K562 (cell line): Measurements from ENCODE around the gene WDR18. TPM values are rescaled to one million over a fixed set of nuclear protein-coding genes. Genes with fewer than 3 reads are reported as not detected.

Experiments
- CBFA2T2 ChIP-seq: fragments of 450-650 bp; conservative IDR thresholded peaks from 2 replicates; pipeline ENCODE4 v1.6.1; 2017; ENCODE audit warnings: mild to moderate bottlenecking
- FOS ChIP-seq: IDR thresholded peaks from 3 replicates; pipeline ENCODE4 v1.6.1; 2011; ENCODE audit not compliant: insufficient read length; ENCODE audit errors: extremely low read depth
- GTF2E2 ChIP-seq: fragments of 200-800 bp; sonication (Bioruptor generic); IDR thresholded peaks from 2 replicates; pipeline ENCODE4 v1.6.1; 2016; ENCODE audit warnings: missing genetic modification characterization, missing compliant biosample characterization
- HCFC1 ChIP-seq: IDR thresholded peaks from 2 replicates; pipeline ENCODE4 v1.6.1; 2012; ENCODE audit warnings: low read depth, low read length, improper control_type of control experiment
- HDGF ChIP-seq: fragments of 450-650 bp; IDR thresholded peaks from 2 replicates; pipeline ENCODE4 v1.6.1; 2016
- HMGN3 ChIP-seq: IDR thresholded peaks from 2 replicates; pipeline ENCODE4 v1.6.1; 2011; ENCODE audit warnings: borderline replicate concordance, low read depth, mild to moderate bottlenecking, mixed read lengths, low read length; ENCODE audit not compliant: insufficient read length; ENCODE audit errors: extremely low read depth
- MAZ ChIP-seq, 2 experiments: fragments of 450-650 bp in 1 of 2; sonication (generic) in 1 of 2; formaldehyde crosslinking; IDR thresholded peaks in 1 of 2; conservative IDR thresholded peaks in 1 of 2; 2 replicates each; pipeline versions ENCODE4 v1.4.0 to v1.5.0; 2020; ENCODE audit warnings: mild to moderate bottlenecking in 1 of 2, missing genetic modification reagents in 1 of 2
- MEF2A ChIP-seq: IDR thresholded peaks from 2 replicates; pipeline ENCODE4 v1.6.1; 2011; ENCODE audit warnings: low read depth, mild to moderate bottlenecking, low read length, moderate library complexity; ENCODE audit not compliant: control insufficient read depth
- POLR2A ChIP-seq: fragments of 450-650 bp; conservative IDR thresholded peaks from 2 replicates; pipeline ENCODE4 v1.6.1; 2016
- RAD21 ChIP-seq, 2 experiments: fragments of 250-450 bp in 1 of 2; fragments of 450-650 bp in 1 of 2; sonication (Bioruptor Pico) in 1 of 2; formaldehyde crosslinking in 1 of 2; IDR thresholded peaks in 1 of 2; conservative IDR thresholded peaks in 1 of 2; 2 replicates each; pipeline versions ENCODE4 v1.4.0 to v1.8.0; 2020 to 2022; ENCODE audit warnings: mild to moderate bottlenecking in 2 of 2, moderate library complexity in 1 of 2
- RBM39 ChIP-seq: fragments of 200-400 bp; formaldehyde crosslinking; optimal IDR thresholded peaks from 2 replicates; pipeline ENCODE3; 2018; ENCODE audit warnings: low read depth, low read length
- RFX7 ChIP-seq: fragments of 250-450 bp; sonication (Bioruptor Pico); IDR thresholded peaks from 2 replicates; pipeline ENCODE4 v1.5.1; 2021; ENCODE audit warnings: mild to moderate bottlenecking
- RNF2 ChIP-seq: sonication (generic); IDR thresholded peaks from 2 replicates; pipeline ENCODE4 v1.6.1; 2016
- SMARCA5 ChIP-seq: fragments of 450-650 bp; IDR thresholded peaks from 2 replicates; pipeline ENCODE4 v1.6.1; 2016
- SMARCC2 ChIP-seq: fragments of 450-650 bp; IDR thresholded peaks from 2 replicates; pipeline ENCODE4 v1.6.1; 2017; ENCODE audit warnings: antibody characterized with exemption, moderate library complexity, mild to moderate bottlenecking, low read depth
- SPI1 ChIP-seq: IDR thresholded peaks from 2 replicates; pipeline ENCODE4 v1.6.1; 2011; ENCODE audit warnings: low read depth, low read length, control low read depth, borderline replicate concordance
- WHSC1 ChIP-seq: IDR thresholded peaks from one replicate; pipeline ENCODE4 v1.6.1; 2012; ENCODE audit warnings: low read length, control low read depth, inconsistent platforms
- ZNF174 ChIP-seq: fragments of 250-450 bp; sonication (Bioruptor Pico); IDR thresholded peaks from 2 replicates; pipeline ENCODE4 v1.4.0; 2020; ENCODE audit warnings: mild to moderate bottlenecking
- ZNF184 ChIP-seq: sonication (generic); formaldehyde crosslinking; IDR thresholded peaks from 2 replicates; pipeline ENCODE4 v1.5.0; 2020; ENCODE audit warnings: missing genetic modification reagents
- ZNF436 ChIP-seq: fragments of 250-450, 450-650 bp; sonication (Bioruptor Pico); formaldehyde crosslinking; IDR thresholded peaks from 2 replicates; pipeline ENCODE4 v1.7.0; 2020; ENCODE audit warnings: mild to moderate bottlenecking
- ZNF699 ChIP-seq: fragments of 250-450 bp; sonication (Bioruptor Pico); IDR thresholded peaks from 2 replicates; pipeline ENCODE4 v1.8.0; 2021; ENCODE audit warnings: mild to moderate bottlenecking, moderate library complexity; ENCODE audit not compliant: insufficient replicate concordance
- polyA plus RNA-seq, 8 experiments: library from polyadenylated mRNA; depleted of rRNA in 4 of 8; stranded (reverse) in 5 of 8; unstranded in 3 of 8; fragments of >200 nt; fragmentation: Nextera tagmentation in 2 of 8; fragmentation: Illumina TruSeq in 1 of 8; extraction: Ambion mirVana in 2 of 8; extraction: Trizol in 1 of 8; gene quantifications; 2 replicates each; pipeline versions ENCODE4 v1.2.1 to v1.2.3, GENCODE V29; 2011 to 2014; ENCODE audit warnings: inconsistent platforms in 1 of 8, missing spikeins in 1 of 8
- total RNA-seq, 7 experiments: library from RNA; depleted of rRNA in 6 of 7; stranded (reverse); fragments of >200 nt in 6 of 7; fragmentation: Illumina TruSeq in 2 of 7; extraction: Trizol in 2 of 7; gene quantifications; 2 replicates each; pipeline versions ENCODE4 v1.2.1 to v1.2.3, GENCODE V29; 2011 to 2021; ENCODE audit warnings: low replicate concordance in 1 of 7
- TF ChIP-seq, protein P1 (sequence below): fragments of 250-450 bp; sonication (Bioruptor Pico); IDR thresholded peaks from 2 replicates; pipeline ENCODE4 v1.8.0; 2022; ENCODE audit warnings: moderate library complexity, mild to moderate bottlenecking, inconsistent platforms
- TF ChIP-seq, protein P2 (sequence below): IDR thresholded peaks from 2 replicates; pipeline ENCODE4 v1.6.1; 2011; ENCODE audit not compliant: insufficient read length; ENCODE audit errors: extremely low read depth
- TF ChIP-seq, protein P3 (sequence below): fragments of 150-350 bp; IDR thresholded peaks from 2 replicates; pipeline ENCODE4 v1.6.1; 2014; ENCODE audit warnings: low read depth, mild to moderate bottlenecking, low read length, borderline replicate concordance
- TF ChIP-seq, protein P4 (sequence below): IDR thresholded peaks from 3 replicates; pipeline ENCODE4 v1.6.1; 2011; ENCODE audit warnings: borderline replicate concordance, mild to moderate bottlenecking; ENCODE audit not compliant: insufficient read length, insufficient read depth

WDR18 gene
- total and polyA plus RNA-seq, 9 of the 15 experiments (the other 6 are each of a cell fraction or from before 2014, with no cell fraction given) = 0.65 to 181 (median 30.1) TPM

DNA sequence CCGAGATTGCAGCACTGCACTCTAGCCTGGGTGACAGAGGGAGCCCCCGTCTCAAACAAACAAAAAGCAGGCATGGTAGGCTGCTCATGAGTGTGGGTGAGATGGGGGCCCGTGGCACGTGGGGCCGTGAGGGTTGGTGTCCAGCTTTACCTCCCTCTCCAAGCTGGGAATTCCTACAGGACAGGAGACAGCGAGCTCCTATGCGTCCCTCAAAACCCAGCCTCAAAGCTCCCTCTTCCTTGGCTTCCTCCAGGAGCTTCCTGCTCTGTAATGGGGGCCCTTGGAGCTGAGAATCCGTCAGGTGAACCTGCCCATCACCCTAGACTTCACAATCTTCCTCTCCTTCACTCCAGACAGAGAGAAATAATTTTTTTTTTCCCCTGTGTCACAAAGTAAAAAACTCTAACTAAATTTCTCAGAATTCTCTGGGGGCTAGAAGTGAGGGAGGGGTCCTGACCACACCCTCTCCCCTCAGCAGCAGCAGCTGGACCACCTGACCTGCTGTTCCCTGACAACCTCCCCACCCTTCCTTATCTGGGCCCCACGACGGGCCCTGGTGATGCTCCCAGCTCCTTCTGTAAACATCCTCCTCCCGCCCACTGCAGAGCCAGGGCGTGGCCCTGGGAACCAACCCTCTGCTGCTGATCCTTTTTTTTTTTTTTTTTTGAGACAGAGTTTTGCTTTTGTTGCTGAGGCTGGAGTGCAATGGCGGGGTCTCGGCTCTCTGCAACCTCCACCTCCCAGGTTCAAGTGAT lies 22.1 kb upstream of the WDR18 start (continued):
- TF ChIP-seq HCFC1 (no peak), HDGF (no peak), POLR2A (no peak), ZNF174 (CRISPR knock-in tag) (no peak), HMGN3 (peak; percentile 51), SMARCA5 (no peak), MAZ (CRISPR knock-in tag; conservative IDR thresholded peaks at IDR 0.05 in 1 of 2, IDR thresholded peaks at IDR 0.05 in 1 of 2) (peak; percentile 55 to 75; a peak in 3 of 4 replicates), SMARCC2 (no peak), GTF2E2 (tag) (no peak), FOS (no peak), ZNF184 (CRISPR knock-in tag) (no peak), ZNF699 (CRISPR knock-in tag) (no peak), RBM39 (no peak), SPI1 (no peak), WHSC1 (no peak), RFX7 (no peak), MEF2A (no peak), RNF2 (no peak), RAD21 (CRISPR knock-in tag; conservative IDR thresholded peaks at IDR 0.05 in 1 of 2, IDR thresholded peaks at IDR 0.05 in 1 of 2) (no peak), CBFA2T2 (peak; percentile 81), ZNF436 (CRISPR knock-in tag) (no peak)
- TF ChIP-seq, protein P1, sequence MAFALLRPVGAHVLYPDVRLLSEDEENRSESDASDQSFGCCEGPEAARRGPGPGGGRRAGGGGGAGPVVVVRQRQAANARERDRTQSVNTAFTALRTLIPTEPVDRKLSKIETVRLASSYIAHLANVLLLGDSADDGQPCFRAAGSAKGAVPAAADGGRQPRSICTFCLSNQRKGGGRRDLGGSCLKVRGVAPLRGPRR (CRISPR knock-in tag) = no peak
- TF ChIP-seq, protein P2, sequence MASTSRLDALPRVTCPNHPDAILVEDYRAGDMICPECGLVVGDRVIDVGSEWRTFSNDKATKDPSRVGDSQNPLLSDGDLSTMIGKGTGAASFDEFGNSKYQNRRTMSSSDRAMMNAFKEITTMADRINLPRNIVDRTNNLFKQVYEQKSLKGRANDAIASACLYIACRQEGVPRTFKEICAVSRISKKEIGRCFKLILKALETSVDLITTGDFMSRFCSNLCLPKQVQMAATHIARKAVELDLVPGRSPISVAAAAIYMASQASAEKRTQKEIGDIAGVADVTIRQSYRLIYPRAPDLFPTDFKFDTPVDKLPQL = no peak
- TF ChIP-seq, protein P3, sequence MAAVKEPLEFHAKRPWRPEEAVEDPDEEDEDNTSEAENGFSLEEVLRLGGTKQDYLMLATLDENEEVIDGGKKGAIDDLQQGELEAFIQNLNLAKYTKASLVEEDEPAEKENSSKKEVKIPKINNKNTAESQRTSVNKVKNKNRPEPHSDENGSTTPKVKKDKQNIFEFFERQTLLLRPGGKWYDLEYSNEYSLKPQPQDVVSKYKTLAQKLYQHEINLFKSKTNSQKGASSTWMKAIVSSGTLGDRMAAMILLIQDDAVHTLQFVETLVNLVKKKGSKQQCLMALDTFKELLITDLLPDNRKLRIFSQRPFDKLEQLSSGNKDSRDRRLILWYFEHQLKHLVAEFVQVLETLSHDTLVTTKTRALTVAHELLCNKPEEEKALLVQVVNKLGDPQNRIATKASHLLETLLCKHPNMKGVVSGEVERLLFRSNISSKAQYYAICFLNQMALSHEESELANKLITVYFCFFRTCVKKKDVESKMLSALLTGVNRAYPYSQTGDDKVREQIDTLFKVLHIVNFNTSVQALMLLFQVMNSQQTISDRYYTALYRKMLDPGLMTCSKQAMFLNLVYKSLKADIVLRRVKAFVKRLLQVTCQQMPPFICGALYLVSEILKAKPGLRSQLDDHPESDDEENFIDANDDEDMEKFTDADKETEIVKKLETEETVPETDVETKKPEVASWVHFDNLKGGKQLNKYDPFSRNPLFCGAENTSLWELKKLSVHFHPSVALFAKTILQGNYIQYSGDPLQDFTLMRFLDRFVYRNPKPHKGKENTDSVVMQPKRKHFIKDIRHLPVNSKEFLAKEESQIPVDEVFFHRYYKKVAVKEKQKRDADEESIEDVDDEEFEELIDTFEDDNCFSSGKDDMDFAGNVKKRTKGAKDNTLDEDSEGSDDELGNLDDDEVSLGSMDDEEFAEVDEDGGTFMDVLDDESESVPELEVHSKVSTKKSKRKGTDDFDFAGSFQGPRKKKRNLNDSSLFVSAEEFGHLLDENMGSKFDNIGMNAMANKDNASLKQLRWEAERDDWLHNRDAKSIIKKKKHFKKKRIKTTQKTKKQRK = no peak
- TF ChIP-seq, protein P4, sequence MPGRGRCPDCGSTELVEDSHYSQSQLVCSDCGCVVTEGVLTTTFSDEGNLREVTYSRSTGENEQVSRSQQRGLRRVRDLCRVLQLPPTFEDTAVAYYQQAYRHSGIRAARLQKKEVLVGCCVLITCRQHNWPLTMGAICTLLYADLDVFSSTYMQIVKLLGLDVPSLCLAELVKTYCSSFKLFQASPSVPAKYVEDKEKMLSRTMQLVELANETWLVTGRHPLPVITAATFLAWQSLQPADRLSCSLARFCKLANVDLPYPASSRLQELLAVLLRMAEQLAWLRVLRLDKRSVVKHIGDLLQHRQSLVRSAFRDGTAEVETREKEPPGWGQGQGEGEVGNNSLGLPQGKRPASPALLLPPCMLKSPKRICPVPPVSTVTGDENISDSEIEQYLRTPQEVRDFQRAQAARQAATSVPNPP = no peak
